ENCODE results near the gene CPVL.

GRCh38 chr7:29046978-29047377 is 99.4 kb downstream of the CPVL start:
- TF ChIP-seq, protein P1, sequence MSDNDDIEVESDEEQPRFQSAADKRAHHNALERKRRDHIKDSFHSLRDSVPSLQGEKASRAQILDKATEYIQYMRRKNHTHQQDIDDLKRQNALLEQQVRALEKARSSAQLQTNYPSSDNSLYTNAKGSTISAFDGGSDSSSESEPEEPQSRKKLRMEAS (IDR thresholded peaks at IDR 0.05): no peak
- no peak for TF ChIP-seq CTCF (IDR thresholded peaks at IDR 0.05; ENCODE audit: low read depth, low read length, missing input control)
- no peak for TF ChIP-seq FOXA1 (IDR thresholded peaks at IDR 0.05)
- no peak for TF ChIP-seq TAF1 (conservative IDR thresholded peaks at IDR 0.05)
- no peak for TF ChIP-seq RXRA (IDR thresholded peaks at IDR 0.05)
- TF ChIP-seq RAD21 (IDR thresholded peaks at IDR 0.05): no peak
- TF ChIP-seq JUND (IDR thresholded peaks at IDR 0.05): no peak
- TF ChIP-seq NR2F2 (IDR thresholded peaks at IDR 0.05): no peak
- TF ChIP-seq YY1 (IDR thresholded peaks at IDR 0.05): no peak
- TF ChIP-seq SP1 (IDR thresholded peaks at IDR 0.05): no peak
- no peak for TF ChIP-seq REST (IDR thresholded peaks at IDR 0.05)
